Suprapubic skin (tissue), 3 donors: ENCODE results near the gene CBARP.

Source experiments
- POLR2A ChIP-seq, 2 donors: fragments of 450-650 bp; IDR thresholded peaks; one replicate each; pipeline ENCODE4 v1.6.1; 2017; ENCODE audit warnings: antibody characterized with exemption in 2 of 2, mild to moderate bottlenecking in 2 of 2, moderate library complexity in 2 of 2
- TF ChIP-seq, protein P1 (sequence below), 2 donors: fragments of 200-600 bp in 1 of 2; fragments of 450-650 bp in 1 of 2; sonication (generic) in 1 of 2; IDR thresholded peaks; one replicate each; pipeline ENCODE4 v1.5.1; 2016 to 2019; ENCODE audit warnings: antibody characterized with exemption in 2 of 2, mild to moderate bottlenecking in 1 of 2, moderate library complexity in 1 of 2

DNA sequence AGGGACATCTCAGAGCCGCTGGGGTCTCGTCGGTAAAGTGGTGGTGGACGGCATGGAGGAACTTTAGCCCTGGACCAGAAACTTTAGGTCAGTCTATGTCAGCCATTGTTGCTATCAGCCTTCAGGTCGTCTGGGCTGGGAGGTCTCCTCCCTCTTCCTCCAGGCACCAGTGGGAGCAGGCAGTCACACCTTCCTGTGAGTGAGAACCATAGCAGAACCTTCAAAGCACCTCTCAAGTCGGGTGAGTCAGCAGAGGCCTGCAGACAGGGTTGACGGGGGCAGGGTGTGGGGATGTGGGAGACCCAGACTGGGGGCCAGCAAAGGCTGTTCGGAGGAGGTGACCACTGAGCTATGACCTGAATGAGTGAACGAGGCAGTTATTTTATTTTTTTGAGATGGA is 48.4 kb downstream of the CBARP start:
- no peak for TF ChIP-seq POLR2A (IDR thresholded peaks at IDR 0.05)
- TF ChIP-seq, protein P1, sequence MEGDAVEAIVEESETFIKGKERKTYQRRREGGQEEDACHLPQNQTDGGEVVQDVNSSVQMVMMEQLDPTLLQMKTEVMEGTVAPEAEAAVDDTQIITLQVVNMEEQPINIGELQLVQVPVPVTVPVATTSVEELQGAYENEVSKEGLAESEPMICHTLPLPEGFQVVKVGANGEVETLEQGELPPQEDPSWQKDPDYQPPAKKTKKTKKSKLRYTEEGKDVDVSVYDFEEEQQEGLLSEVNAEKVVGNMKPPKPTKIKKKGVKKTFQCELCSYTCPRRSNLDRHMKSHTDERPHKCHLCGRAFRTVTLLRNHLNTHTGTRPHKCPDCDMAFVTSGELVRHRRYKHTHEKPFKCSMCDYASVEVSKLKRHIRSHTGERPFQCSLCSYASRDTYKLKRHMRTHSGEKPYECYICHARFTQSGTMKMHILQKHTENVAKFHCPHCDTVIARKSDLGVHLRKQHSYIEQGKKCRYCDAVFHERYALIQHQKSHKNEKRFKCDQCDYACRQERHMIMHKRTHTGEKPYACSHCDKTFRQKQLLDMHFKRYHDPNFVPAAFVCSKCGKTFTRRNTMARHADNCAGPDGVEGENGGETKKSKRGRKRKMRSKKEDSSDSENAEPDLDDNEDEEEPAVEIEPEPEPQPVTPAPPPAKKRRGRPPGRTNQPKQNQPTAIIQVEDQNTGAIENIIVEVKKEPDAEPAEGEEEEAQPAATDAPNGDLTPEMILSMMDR (IDR thresholded peaks at IDR 0.05): no peak
